ENCODE data around the gene TOMM6. TPM values are rescaled to one million over a fixed set of nuclear protein-coding genes. Genes with fewer than 3 reads are reported as not detected.

TOMM6 gene
- polyA plus RNA-seq, 1 of the 3 experiments (the other 2 are of a cell fraction) = 493 TPM

GRCh38 chr6:41743406-41744235, 43.9 kb upstream of the TOMM6 start:
- Histone ChIP-seq H3K4me1 (ENCODE audit: control insufficient read depth in 1 of 2, insufficient read depth in 2 of 2, low read depth in 1 of 2, low read length in 1 of 2) (peaks cover 0 to 2% of the 10 kb centered on the region in 2 experiments; a peak in 2 of 4 replicates), H3K79me2 (ENCODE audit: insufficient read depth) (no peaks in the 10 kb centered on the region), H3K9me2 (no peaks in the 10 kb centered on the region), H3K9me3 (no peaks in the 10 kb centered on the region), H3K9ac (no peak overlapping the region), H4K20me1 (ENCODE audit: insufficient read depth) (no peaks in the 10 kb centered on the region), H3K27me3 (ENCODE audit: insufficient read depth) (no peaks in the 10 kb centered on the region), H3K27ac (ENCODE audit: low read depth in 2 of 2, low read length in 1 of 2) (no peak overlapping the region), H3F3A (replicated peaks; ENCODE audit: insufficient read depth) (no peaks in the 10 kb centered on the region), H3K4me2 (no peak overlapping the region), H3K4me3 (ENCODE audit: low read depth in 2 of 2, low read length in 1 of 2) (no peak overlapping the region), H2AFZ (ENCODE audit: low read depth) (no peak overlapping the region), H3K36me3 (replicated peaks in 1 of 2; ENCODE audit: control insufficient read depth in 1 of 2, insufficient read depth in 2 of 2, low read length in 1 of 2) (no peaks in the 10 kb centered on the region)
- no peak for DNase-seq
- POLR2A ChIA-PET = no interaction called here
- TF ChIP-seq JUND (IDR thresholded peaks at IDR 0.05) (no peak), FOSL2 (IDR thresholded peaks at IDR 0.05; ENCODE audit: borderline replicate concordance, low read depth) (no peak), GABPA (IDR thresholded peaks at IDR 0.05; ENCODE audit: low read depth) (no peak), IRF3 (IDR thresholded peaks at IDR 0.05; ENCODE audit: low read depth, low read length) (no peak), RCOR1 (IDR thresholded peaks at IDR 0.05; ENCODE audit: low read length) (no peak), MEF2A (IDR thresholded peaks at IDR 0.05; ENCODE audit: borderline replicate concordance, low read depth) (no peak), GATA2 (CRISPR knock-in tag; IDR thresholded peaks at IDR 0.05) (no peak), TAF1 (IDR thresholded peaks at IDR 0.05; ENCODE audit: borderline replicate concordance, low read depth, low read length) (no peak), NRF1 (IDR thresholded peaks at IDR 0.05; ENCODE audit: low read depth, low read length) (no peak), MAX (IDR thresholded peaks at IDR 0.05; ENCODE audit: low read depth) (no peak), EZH2phosphoT487 (IDR thresholded peaks at IDR 0.05; ENCODE audit: borderline replicate concordance, low read depth) (no peak), SIN3A (IDR thresholded peaks at IDR 0.05; ENCODE audit: borderline replicate concordance, low read depth, low read length) (no peak), MXI1 (IDR thresholded peaks at IDR 0.05; ENCODE audit: low read depth, low read length) (no peak), CTCF (IDR thresholded peaks at IDR 0.05) (no peak), TCF12 (IDR thresholded peaks at IDR 0.05) (no peak), REST (IDR thresholded peaks at IDR 0.05; ENCODE audit: low read depth, low read length) (no peak)
- 85% methylated on average over 5 of the region's 6 CpGs for WGBS (ENCODE audit: low lambda C conversion rate)
- CTCF ChIA-PET = interaction anchor here (1.5 kb wide), 1 partner anchor 9 kb away, joined by 3 read pairs; no protein-coding TSS in a partner anchor

Data from SK-N-SH (cell line).